ENCODE results near the gene ELMOD3. TPM values are rescaled to one million over a fixed set of nuclear protein-coding genes. Genes with fewer than 3 reads are reported as not detected.
A peak's percentile ranks its signal among the peaks of the same experiment; 100 is the strongest.

Gene ELMOD3
- total and polyA plus RNA-seq, 9 of the 15 experiments (the other 6 are each of a cell fraction or from before 2014, with no cell fraction given) = 2.7 to 18.7 (median 11.6) TPM

DNA sequence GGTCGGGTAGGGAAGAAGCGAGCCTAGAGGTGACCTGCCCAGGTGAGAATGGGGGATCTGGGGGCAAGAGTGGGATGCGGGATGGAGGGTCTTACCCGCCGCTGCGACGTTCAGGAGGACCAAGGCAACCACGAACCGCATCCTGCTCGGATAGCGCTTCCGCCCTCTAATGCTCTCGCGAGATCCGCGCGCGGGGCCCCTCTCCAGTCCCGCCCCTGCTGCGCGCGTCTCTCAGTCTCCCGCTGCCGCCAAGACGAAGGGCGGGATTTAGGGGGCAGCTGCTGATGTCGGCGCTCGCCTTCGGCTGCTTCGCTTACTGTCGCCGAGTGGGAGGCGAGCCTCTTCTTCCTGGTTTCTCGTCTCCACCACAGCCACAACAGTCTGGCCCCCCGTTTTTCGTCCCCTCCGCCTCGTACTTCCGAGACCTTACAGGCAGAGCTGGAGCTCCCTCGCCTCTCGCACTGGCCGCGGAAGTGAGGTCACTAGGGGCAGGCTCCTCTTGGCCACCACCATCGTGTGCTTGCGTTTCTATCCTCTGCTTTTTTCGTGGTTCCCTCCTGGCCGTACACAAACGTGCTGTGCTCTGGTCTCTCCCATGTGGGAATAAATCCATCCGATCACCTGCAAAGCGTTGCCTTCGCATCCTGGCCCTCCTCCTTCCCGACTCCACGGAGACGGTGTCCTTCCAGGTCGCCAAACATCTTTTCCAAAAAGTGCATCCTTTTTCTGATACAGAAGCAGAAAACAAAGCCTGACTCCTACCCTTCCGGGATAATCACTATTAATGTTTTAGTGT, 26.5 kb upstream of the ELMOD3 start, which contains the start of gene TGOLN2 (continued):
- TF ChIP-seq FOXK1 (CRISPR knock-in tag; IDR thresholded peaks at IDR 0.05; ENCODE audit: borderline replicate concordance) (no peak), ZNF668 (CRISPR knock-in tag; IDR thresholded peaks at IDR 0.05) (no peak), NRF1 (conservative IDR thresholded peaks at IDR 0.05 in 1 of 2, IDR thresholded peaks at IDR 0.05 in 1 of 2) (peak; percentile 82 to 86), CSDE1 (IDR thresholded peaks at IDR 0.05) (no peak; a peak in 1 of 4 replicates), RFX5 (IDR thresholded peaks at IDR 0.05; ENCODE audit: low read depth, low read length) (no peak), KLF16 (IDR thresholded peaks at IDR 0.05) (no peak), LCOR (CRISPR knock-in tag; IDR thresholded peaks at IDR 0.05) (0 out of 2 replicates have a peak, but pooled peaks have one; percentile 69), ZKSCAN1 (IDR thresholded peaks at IDR 0.05; ENCODE audit: low read depth, low read length) (no peak), MBD2 (IDR thresholded peaks at IDR 0.05; ENCODE audit: borderline replicate concordance, low read depth) (peak; percentile 82; the same call in 1 of the 2 replicates), POLR2A (conservative IDR thresholded peaks at IDR 0.05) (peak; percentile 99)
- TF ChIP-seq, protein P1, sequence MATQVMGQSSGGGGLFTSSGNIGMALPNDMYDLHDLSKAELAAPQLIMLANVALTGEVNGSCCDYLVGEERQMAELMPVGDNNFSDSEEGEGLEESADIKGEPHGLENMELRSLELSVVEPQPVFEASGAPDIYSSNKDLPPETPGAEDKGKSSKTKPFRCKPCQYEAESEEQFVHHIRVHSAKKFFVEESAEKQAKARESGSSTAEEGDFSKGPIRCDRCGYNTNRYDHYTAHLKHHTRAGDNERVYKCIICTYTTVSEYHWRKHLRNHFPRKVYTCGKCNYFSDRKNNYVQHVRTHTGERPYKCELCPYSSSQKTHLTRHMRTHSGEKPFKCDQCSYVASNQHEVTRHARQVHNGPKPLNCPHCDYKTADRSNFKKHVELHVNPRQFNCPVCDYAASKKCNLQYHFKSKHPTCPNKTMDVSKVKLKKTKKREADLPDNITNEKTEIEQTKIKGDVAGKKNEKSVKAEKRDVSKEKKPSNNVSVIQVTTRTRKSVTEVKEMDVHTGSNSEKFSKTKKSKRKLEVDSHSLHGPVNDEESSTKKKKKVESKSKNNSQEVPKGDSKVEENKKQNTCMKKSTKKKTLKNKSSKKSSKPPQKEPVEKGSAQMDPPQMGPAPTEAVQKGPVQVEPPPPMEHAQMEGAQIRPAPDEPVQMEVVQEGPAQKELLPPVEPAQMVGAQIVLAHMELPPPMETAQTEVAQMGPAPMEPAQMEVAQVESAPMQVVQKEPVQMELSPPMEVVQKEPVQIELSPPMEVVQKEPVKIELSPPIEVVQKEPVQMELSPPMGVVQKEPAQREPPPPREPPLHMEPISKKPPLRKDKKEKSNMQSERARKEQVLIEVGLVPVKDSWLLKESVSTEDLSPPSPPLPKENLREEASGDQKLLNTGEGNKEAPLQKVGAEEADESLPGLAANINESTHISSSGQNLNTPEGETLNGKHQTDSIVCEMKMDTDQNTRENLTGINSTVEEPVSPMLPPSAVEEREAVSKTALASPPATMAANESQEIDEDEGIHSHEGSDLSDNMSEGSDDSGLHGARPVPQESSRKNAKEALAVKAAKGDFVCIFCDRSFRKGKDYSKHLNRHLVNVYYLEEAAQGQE (IDR thresholded peaks at IDR 0.05; ENCODE audit: borderline replicate concordance) = no peak
- TF ChIP-seq, protein P1 (CRISPR knock-in tag; IDR thresholded peaks at IDR 0.05; ENCODE audit: low read depth) = peak; percentile 78; the same call in 1 of the 2 replicates
- TF ChIP-seq, protein P2, sequence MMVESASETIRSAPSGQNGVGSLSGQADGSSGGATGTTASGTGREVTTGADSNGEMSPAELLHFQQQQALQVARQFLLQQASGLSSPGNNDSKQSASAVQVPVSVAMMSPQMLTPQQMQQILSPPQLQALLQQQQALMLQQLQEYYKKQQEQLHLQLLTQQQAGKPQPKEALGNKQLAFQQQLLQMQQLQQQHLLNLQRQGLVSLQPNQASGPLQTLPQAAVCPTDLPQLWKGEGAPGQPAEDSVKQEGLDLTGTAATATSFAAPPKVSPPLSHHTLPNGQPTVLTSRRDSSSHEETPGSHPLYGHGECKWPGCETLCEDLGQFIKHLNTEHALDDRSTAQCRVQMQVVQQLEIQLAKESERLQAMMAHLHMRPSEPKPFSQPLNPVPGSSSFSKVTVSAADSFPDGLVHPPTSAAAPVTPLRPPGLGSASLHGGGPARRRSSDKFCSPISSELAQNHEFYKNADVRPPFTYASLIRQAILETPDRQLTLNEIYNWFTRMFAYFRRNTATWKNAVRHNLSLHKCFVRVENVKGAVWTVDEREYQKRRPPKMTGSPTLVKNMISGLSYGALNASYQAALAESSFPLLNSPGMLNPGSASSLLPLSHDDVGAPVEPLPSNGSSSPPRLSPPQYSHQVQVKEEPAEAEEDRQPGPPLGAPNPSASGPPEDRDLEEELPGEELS (CRISPR knock-in tag; IDR thresholded peaks at IDR 0.05; ENCODE audit: borderline replicate concordance) = 0 out of 2 replicates have a peak, but pooled peaks have one; percentile 63
- TF ChIP-seq, protein P3, sequence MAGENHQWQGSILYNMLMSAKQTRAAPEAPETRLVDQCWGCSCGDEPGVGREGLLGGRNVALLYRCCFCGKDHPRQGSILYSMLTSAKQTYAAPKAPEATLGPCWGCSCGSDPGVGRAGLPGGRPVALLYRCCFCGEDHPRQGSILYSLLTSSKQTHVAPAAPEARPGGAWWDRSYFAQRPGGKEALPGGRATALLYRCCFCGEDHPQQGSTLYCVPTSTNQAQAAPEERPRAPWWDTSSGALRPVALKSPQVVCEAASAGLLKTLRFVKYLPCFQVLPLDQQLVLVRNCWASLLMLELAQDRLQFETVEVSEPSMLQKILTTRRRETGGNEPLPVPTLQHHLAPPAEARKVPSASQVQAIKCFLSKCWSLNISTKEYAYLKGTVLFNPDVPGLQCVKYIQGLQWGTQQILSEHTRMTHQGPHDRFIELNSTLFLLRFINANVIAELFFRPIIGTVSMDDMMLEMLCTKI (IDR thresholded peaks at IDR 0.05; ENCODE audit: partially characterized antibody) = no peak
- TF ChIP-seq, protein P4, sequence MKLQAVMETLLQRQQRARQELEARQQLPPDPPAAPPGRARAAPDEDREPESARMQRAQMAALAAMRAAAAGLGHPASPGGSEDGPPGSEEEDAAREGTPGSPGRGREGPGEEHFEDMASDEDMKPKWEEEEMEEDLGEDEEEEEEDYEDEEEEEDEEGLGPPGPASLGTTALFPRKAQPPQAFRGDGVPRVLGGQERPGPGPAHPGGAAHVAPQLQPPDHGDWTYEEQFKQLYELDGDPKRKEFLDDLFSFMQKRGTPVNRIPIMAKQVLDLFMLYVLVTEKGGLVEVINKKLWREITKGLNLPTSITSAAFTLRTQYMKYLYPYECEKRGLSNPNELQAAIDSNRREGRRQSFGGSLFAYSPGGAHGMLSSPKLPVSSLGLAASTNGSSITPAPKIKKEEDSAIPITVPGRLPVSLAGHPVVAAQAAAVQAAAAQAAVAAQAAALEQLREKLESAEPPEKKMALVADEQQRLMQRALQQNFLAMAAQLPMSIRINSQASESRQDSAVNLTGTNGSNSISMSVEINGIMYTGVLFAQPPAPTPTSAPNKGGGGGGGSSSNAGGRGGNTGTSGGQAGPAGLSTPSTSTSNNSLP (IDR thresholded peaks at IDR 0.05; ENCODE audit: borderline replicate concordance, low read depth, low read length) = no peak

All from K562 (cell line).